Activated CD8-positive, alpha-beta T cell treated with anti-CD3 and anti-CD28 coated beads for 36 hours (primary cell): ENCODE data around the gene KIF26B. TPM values are rescaled to one million over a fixed set of nuclear protein-coding genes. Genes with fewer than 3 reads are reported as not detected.
"Not testable (repeated sequence)": the region's sequence is repeated elsewhere in the genome, so short reads cannot be mapped to it uniquely, and the experiment has no call there.

Source experiments
- ATAC-seq: fragments of 200-7000 bp; cut with Tn5 transposase; one replicate; pipeline ENCODE4 v1.10.0; 2021; ENCODE audit warnings: mild to moderate bottlenecking, moderate library complexity
- CTCF ChIA-PET: fragments of 350-600 bp; sonication (Branson Sonifier 250); formaldehyde crosslinking; loops from one replicate; lab custom pipeline; 2021; ENCODE audit warnings: antibody characterized with exemption; lab: Charles Lee
- POLR2A ChIA-PET: fragments of 350-600 bp; sonication (Branson Sonifier 250); formaldehyde crosslinking; loops from one replicate; lab custom pipeline; 2021; ENCODE audit warnings: antibody characterized with exemption; lab: Charles Lee
- DNase-seq: peaks from one replicate; pipeline ENCODE4 v3.0.0-alpha.2; 2020
- H3K27ac Mint-ChIP-seq: one replicate; pipeline ENCODE4 v1.8.0; 2021; ENCODE audit warnings: mild to moderate bottlenecking, mixed read lengths
- H3K27me3 Mint-ChIP-seq: one replicate; pipeline ENCODE4 v1.8.0; 2021; ENCODE audit warnings: mixed read lengths
- H3K36me3 Mint-ChIP-seq: one replicate; pipeline ENCODE4 v1.8.0; 2021; ENCODE audit warnings: low read depth, mixed read lengths
- H3K4me1 Mint-ChIP-seq: one replicate; pipeline ENCODE4 v1.8.0; 2021; ENCODE audit warnings: low read depth, mixed read lengths
- H3K4me3 Mint-ChIP-seq: one replicate; pipeline ENCODE4 v1.8.0; 2021; ENCODE audit warnings: mild to moderate bottlenecking, moderate library complexity, mixed read lengths
- H3K9me3 Mint-ChIP-seq: one replicate; pipeline ENCODE4 v1.8.0; 2021; ENCODE audit warnings: mixed read lengths
- CTCF ChIP-seq: fragments of 200-600 bp; IDR thresholded peaks from one replicate; pipeline ENCODE4 v1.8.0; 2022; ENCODE audit warnings: antibody characterized with exemption, mild to moderate bottlenecking
- intact Hi-C: fragments of 100-400 bp; cut with micrococcal nuclease; formaldehyde crosslinking; loops from one replicate; pipeline ENCODE4 v1.10.0; 2022
- total RNA-seq, 2 experiments: library from RNA; stranded (reverse); gene quantifications; one replicate each; pipeline ENCODE4 v1.2.3, GENCODE V29; 2021

KIF26B gene
- total RNA-seq, 2 experiments from 2014 or later: 0.16 TPM

- no peaks in the 10 kb centered on the region for H3K4me1 Mint-ChIP-seq
- intact Hi-C loops: no loop called here
- peaks cover 4% of the 10 kb centered on the region for H3K36me3 Mint-ChIP-seq
- TF ChIP-seq CTCF: no peak
- H3K27ac Mint-ChIP-seq: no peak overlapping the region
- peaks cover 45% of the 10 kb centered on the region for H3K9me3 Mint-ChIP-seq
- no peak overlapping the region for H3K4me3 Mint-ChIP-seq
- H3K27me3 Mint-ChIP-seq: peaks cover 2% of the 10 kb centered on the region
- DNase-seq (no peak), ATAC-seq (no peak)
- ChIA-PET CTCF (no interaction called here), POLR2A (no interaction called here)
These were observed 576.0 kb downstream of the KIF26B start for GRCh38 chr1:245730801-245731200.

GRCh38 chr1:245740336-245740735 is 585.6 kb downstream of the KIF26B start:
- H3K36me3 Mint-ChIP-seq, H3K9me3 Mint-ChIP-seq, POLR2A ChIA-PET, H3K4me3 Mint-ChIP-seq, H3K4me1 Mint-ChIP-seq, ATAC-seq, H3K27me3 Mint-ChIP-seq, H3K27ac Mint-ChIP-seq, DNase-seq, intact Hi-C loops: not testable (repeated sequence)
- CTCF ChIA-PET: interaction anchor here (1.4 kb wide), 1 partner anchor 11 kb away, joined by 3 read pairs; no protein-coding TSS in a partner anchor

GRCh38 chr1:245742896-245743295 is 588.1 kb downstream of the KIF26B start:
- TF ChIP-seq CTCF: no peak
- ChIA-PET CTCF (no interaction called here), POLR2A (no interaction called here)
- H3K4me1 Mint-ChIP-seq: no peaks in the 10 kb centered on the region
- H3K27ac Mint-ChIP-seq: no peak overlapping the region
- DNase-seq (no peak), ATAC-seq (no peak)
- no peaks in the 10 kb centered on the region for H3K27me3 Mint-ChIP-seq
- H3K4me3 Mint-ChIP-seq: no peak overlapping the region
- intact Hi-C loops: no loop called here
- H3K36me3 Mint-ChIP-seq: peaks cover 15% of the 10 kb centered on the region
- peaks cover 18% of the 10 kb centered on the region for H3K9me3 Mint-ChIP-seq

- Mint-ChIP-seq H3K4me1 (no peaks in the 10 kb centered on the region), H3K27ac (no peak overlapping the region), H3K27me3 (no peaks in the 10 kb centered on the region), H3K36me3 (peaks cover 46% of the 10 kb centered on the region), H3K9me3 (peaks cover 25% of the 10 kb centered on the region), H3K4me3 (no peak overlapping the region)
- no peak for TF ChIP-seq CTCF
- DNase-seq (no peak), ATAC-seq (no peak)
- ChIA-PET POLR2A (interaction anchor here (0.6 to 1.3 kb wide), 2 partner anchors 10 to 38 kb away, joined by 3 to 5 read pairs; no protein-coding TSS in a partner anchor), CTCF (no interaction called here)
- intact Hi-C loops: no loop called here
These were observed 593.5 kb downstream of the KIF26B start for GRCh38 chr1:245748240-245748639.

- no peak for TF ChIP-seq CTCF
- ChIA-PET CTCF (no interaction called here), POLR2A (interaction anchor here (0.6 to 1.3 kb wide), 2 partner anchors 10 to 37 kb away, joined by 3 to 5 read pairs; no protein-coding TSS in a partner anchor)
- Mint-ChIP-seq H3K27ac (no peak overlapping the region), H3K36me3 (peaks cover 46% of the 10 kb centered on the region), H3K9me3 (peaks cover 25% of the 10 kb centered on the region), H3K27me3 (no peaks in the 10 kb centered on the region), H3K4me1 (no peaks in the 10 kb centered on the region), H3K4me3 (no peak overlapping the region)
- DNase-seq: no peak
- ATAC-seq: no peak
- intact Hi-C loops: no loop called here
These were observed 593.9 kb downstream of the KIF26B start for GRCh38 chr1:245748646-245749045.
